ENCODE results near the gene TAGLN. TPM values are rescaled to one million over a fixed set of nuclear protein-coding genes. Genes with fewer than 3 reads are reported as not detected.
A peak's percentile ranks its signal among the peaks of the same experiment; 100 is the strongest.

Gene TAGLN
- polyA plus RNA-seq (ENCODE audit: insufficient read length in 4 of 4) = 100 to 1,000 TPM; 133 to 170 (median 142) TPM

GRCh38 chr11:117199053-117199915 is at the start of gene TAGLN:
TAGLN (plus strand) TSS chr11:117199370; CDS start chr11:117203014, 3,644 bp downstream.
- peak in 1 of 4 donors; percentile 72 for DNase-seq (ENCODE audit: low read depth in 4 of 4, low spot score in 2 of 4)

DNA sequence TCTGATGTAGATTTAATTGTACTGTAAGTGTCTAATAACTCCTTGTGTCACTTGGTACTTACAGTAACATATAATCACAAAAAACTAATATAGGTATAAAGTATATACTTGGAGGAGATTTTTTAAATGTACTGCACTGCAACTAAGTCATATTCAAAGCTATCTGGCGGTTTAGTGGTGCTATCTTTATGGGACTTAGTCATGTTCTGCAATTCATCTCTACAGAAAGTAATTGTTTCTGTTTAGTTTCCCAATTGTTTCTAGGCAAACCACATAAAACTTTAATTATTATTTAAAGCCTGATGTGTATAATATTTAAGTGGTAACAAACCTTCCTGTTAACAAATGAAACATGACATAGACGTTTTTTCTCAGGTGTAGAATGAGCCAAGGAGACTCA is 47.1 kb upstream of the TAGLN start:
- DNase-seq (ENCODE audit: low read depth in 4 of 4, low spot score in 2 of 4) = no peak

GRCh38 chr11:117154468-117154867 is 44.7 kb upstream of the TAGLN start:
- DNase-seq (ENCODE audit: low read depth in 4 of 4, low spot score in 2 of 4) = no peak

DNA sequence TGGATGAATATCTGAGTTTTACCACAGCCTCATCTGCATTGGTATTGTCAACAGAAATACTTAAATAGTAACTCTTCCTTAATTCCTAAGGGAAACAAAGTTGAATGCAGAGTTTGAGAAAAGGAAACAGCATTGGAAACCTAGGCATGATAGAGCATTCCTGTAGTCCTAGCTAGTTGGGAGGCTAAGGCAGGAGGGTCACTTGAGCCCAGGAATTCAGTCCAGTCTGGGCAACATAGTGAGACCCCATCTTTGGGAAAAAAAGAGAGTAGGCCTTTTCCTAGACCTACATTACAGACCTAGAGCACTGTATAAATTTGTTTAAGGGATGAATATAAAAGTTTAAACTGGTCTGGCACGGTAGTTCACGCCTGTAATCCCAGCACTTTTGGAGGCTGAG is 41.7 kb upstream of the TAGLN start:
- DNase-seq (ENCODE audit: low read depth in 4 of 4, low spot score in 2 of 4) = no peak

GRCh38 chr11:117159892-117160291 is 39.3 kb upstream of the TAGLN start:
- DNase-seq (ENCODE audit: low read depth in 4 of 4, low spot score in 2 of 4) = no peak

- DNase-seq (ENCODE audit: low read depth in 4 of 4, low spot score in 2 of 4) = no peak
Observed at GRCh38 chr11:117160826-117161225, 38.3 kb upstream of the TAGLN start.

- no peak for DNase-seq (ENCODE audit: low read depth in 4 of 4, low spot score in 2 of 4)
Observed at GRCh38 chr11:117166491-117166890, 32.7 kb upstream of the TAGLN start.

DNA sequence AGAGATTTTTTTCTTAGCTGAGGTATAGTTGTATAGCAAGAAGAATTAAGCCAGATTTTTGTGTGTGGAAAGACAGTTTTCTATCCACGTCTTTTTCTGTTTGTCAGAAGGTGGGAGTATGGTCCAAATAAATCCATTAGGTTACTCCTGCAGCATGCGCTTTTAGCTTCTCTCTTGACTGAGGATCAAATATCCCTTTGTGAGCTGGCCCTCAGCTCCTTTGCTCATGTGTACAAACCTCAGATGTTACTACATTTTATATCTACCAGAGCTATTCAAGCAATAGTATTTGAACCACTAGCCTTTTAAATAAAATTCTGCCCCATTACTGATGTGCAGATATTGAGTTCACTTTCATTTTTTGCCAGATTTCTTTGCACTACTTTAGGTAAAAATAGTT is 29.4 kb upstream of the TAGLN start:
- no peak for DNase-seq (ENCODE audit: low read depth in 4 of 4, low spot score in 2 of 4)

- DNase-seq (ENCODE audit: low read depth in 4 of 4, low spot score in 2 of 4) = no peak
Observed at GRCh38 chr11:117170210-117170609, 29.0 kb upstream of the TAGLN start.

GRCh38 chr11:117171007-117171403 is 28.2 kb upstream of the TAGLN start:
- no peak for DNase-seq (ENCODE audit: low read depth in 4 of 4, low spot score in 2 of 4)

DNA sequence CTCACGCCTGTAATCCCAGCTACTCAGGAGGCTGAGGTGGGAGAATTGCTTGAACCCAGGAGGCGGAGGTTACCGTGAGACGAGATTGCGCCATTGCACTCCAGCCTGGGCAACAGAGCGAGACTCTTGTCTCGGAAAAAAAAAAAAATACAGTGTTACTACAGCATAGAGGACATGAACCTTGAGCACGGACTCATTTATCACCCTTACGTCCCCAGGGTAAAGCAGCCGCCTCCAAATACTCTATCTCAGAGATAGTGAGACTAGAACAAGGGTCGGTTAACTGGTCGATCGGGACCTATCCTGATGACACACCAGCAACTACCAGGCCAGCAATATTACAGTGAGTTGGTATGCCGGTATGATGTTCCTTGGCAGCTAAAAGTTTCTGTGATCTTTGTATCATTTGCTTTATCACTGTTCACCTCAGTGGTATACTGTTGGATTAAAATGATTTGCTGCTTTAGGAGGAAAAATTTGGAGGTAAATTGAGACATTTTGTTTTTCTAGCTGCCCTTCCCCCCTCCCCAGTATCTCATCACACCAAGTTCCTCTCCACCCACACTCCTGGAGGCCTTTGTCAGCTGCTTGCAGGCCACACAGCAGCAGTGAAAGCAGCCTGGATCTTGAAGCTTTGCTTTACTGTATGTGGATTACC is 27.6 kb upstream of the TAGLN start:
- no peak for DNase-seq (ENCODE audit: low read depth in 4 of 4, low spot score in 2 of 4)

DNA sequence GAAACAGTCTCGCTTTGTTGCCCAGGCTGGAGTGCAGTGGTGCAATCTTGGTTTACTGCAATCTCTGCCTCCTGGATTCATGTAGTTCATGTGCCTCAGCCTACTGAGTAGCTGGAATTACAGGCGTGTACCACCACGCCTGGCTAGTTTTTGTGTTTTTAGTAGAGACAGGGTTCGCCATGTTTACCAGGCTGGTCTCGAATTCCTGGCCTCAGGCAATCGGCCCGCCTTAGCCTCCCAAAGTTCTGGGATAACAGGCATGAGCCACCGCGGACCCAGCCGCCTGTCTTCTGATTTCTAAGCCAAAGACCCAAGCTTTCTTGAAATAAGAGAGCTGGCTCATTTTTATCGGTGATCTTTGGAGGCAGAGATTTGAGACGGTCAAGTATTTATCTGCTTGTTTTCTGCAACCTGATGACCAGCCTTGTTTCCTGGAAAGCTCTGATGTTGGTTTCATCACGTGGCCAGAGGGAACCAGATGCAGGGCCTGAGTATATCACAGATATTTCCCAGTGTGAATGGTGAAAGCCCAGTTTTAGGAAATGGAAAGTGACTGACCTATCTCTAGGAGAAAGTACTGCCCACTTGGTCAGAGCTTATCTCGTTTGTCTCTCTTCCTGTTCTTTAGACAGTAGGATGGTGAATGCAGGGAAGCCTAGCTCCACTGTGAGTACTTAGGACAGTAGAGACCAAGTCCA is 26.3 kb upstream of the TAGLN start:
- no peak for DNase-seq (ENCODE audit: low read depth in 4 of 4, low spot score in 2 of 4)

GRCh38 chr11:117175104-117175503 is 24.1 kb upstream of the TAGLN start:
- DNase-seq (ENCODE audit: low read depth in 4 of 4, low spot score in 2 of 4) = no peak

DNA sequence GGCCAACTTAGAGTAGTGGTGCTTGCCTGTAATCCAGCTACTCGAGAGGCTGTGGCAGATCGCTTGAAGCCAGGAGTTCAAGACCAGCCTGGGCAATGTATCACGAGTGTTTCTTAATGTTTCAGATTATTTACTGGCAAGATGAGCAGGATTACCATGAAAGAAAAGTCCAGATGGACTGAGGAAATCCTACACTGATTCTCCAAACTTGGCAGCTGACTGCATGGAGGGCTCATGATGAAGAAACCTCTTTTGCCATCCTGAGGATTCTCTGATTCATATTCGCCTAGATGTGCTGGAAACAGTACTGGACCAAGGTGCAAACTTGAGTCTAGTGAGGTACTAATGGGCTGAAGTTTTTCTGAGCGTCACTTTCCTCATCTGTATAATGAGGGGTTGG is 23.4 kb upstream of the TAGLN start:
- DNase-seq (ENCODE audit: low read depth in 4 of 4, low spot score in 2 of 4) = no peak

DNA sequence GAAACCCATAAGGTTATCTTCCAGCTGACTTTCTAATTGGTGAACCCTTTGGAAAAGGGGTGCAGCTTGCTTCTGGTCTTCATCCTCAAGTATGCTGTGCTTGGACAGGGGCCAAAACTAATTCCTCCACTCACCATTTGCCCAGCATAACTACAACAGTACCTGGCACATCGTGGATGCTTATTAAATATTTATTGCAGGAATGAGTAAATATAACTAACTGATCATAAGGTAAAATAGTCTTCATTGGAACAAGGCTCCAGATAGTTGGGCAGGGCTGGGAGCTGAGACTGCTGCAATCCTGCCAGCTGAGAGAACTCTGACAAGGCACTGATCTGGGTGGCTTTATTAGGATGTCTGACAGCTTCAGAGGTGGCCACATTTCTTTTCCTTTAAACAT is 23.0 kb upstream of the TAGLN start:
- no peak for DNase-seq (ENCODE audit: low read depth in 4 of 4, low spot score in 2 of 4)

GRCh38 chr11:117177534-117178209 is 21.5 kb upstream of the TAGLN start:
- no peak for DNase-seq (ENCODE audit: low read depth in 4 of 4, low spot score in 2 of 4)

- peak in 3 of 4 donors; percentile 86 to 94 (median 92) for DNase-seq (ENCODE audit: low read depth in 4 of 4, low spot score in 2 of 4)
Observed at GRCh38 chr11:117178210-117179034, 20.7 kb upstream of the TAGLN start, which contains the start of gene SIDT2. SIDT2 (plus strand) TSS chr11:117178743; CDS start chr11:117179264, 521 bp downstream.

- DNase-seq (ENCODE audit: low read depth in 4 of 4, low spot score in 2 of 4) = no peak
Observed at GRCh38 chr11:117179048-117179999, 19.8 kb upstream of the TAGLN start.

DNA sequence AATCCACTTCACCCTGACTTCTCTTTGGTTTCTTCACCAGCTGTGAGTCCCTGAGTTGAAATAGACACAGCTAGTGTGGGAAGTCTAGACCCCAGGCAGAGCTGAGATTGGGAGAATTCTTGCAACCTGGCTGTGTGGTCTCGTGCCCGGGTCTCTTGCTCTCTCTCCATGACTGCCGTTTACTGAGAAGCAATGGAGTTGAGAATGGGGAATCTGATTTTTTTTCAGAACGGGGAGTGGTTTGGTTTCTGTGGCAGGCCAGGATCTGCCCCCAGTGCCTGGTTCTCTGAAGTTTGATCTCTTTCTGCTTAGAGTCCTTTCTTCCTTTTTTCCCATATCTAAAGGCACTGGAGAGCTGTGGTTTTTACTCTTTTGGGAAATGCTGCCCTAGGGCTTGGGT is 19.1 kb upstream of the TAGLN start:
- no peak for DNase-seq (ENCODE audit: low read depth in 4 of 4, low spot score in 2 of 4)
